Ishikawa (cell line): ENCODE measurements around the gene MAL.

Experiments
- CEBPB ChIP-seq: IDR thresholded peaks from 2 replicates; pipeline ENCODE4 v1.6.1; 2012
- CREB1 ChIP-seq: IDR thresholded peaks from 2 replicates; pipeline ENCODE4 v1.6.1; 2012; ENCODE audit warnings: low read depth
- EGR1 ChIP-seq: IDR thresholded peaks from 2 replicates; pipeline ENCODE4 v1.6.1; 2012
- EP300 ChIP-seq: IDR thresholded peaks from 2 replicates; pipeline ENCODE4 v1.6.1; 2012; ENCODE audit warnings: borderline replicate concordance
- FOXM1 ChIP-seq: IDR thresholded peaks from 2 replicates; pipeline ENCODE4 v1.6.1; 2012; ENCODE audit warnings: low read depth, borderline replicate concordance
- NFIC ChIP-seq: IDR thresholded peaks from 2 replicates; pipeline ENCODE4 v1.6.1; 2012
- RAD21 ChIP-seq: IDR thresholded peaks from 2 replicates; pipeline ENCODE4 v1.6.1; 2012; ENCODE audit warnings: low read depth
- REST ChIP-seq: IDR thresholded peaks from 2 replicates; pipeline ENCODE4 v1.6.1; 2012; ENCODE audit warnings: low read depth, mild to moderate bottlenecking
- TAF1 ChIP-seq: IDR thresholded peaks from 2 replicates; pipeline ENCODE4 v1.6.1; 2012; ENCODE audit warnings: low read depth, mild to moderate bottlenecking
- TCF12 ChIP-seq: IDR thresholded peaks from 2 replicates; pipeline ENCODE4 v1.6.1; 2012; ENCODE audit warnings: low read depth
- TEAD4 ChIP-seq: IDR thresholded peaks from 2 replicates; pipeline ENCODE4 v1.6.1; 2012
- USF1 ChIP-seq: IDR thresholded peaks from 2 replicates; pipeline ENCODE4 v1.6.1; 2012
- YY1 ChIP-seq: IDR thresholded peaks from 2 replicates; pipeline ENCODE4 v1.6.1; 2012; ENCODE audit warnings: low read depth
- ZBTB7A ChIP-seq: IDR thresholded peaks from 2 replicates; pipeline ENCODE4 v1.6.1; 2012; ENCODE audit warnings: low read depth

MAL gene

GRCh38 chr2:95059656-95060370 is 34.3 kb downstream of the MAL start:
- TF ChIP-seq ZBTB7A: no peak
- 0 out of 2 replicates have a peak, but pooled peaks have one; percentile 14 for TF ChIP-seq TEAD4
- no peak for TF ChIP-seq CREB1
- TF ChIP-seq TAF1: no peak
- TF ChIP-seq YY1: no peak
- TF ChIP-seq REST: no peak
- no peak for TF ChIP-seq NFIC

- TF ChIP-seq CEBPB (no peak), TCF12 (no peak), EP300 (no peak), TEAD4 (no peak), ZBTB7A (no peak), RAD21 (no peak), EGR1 (no peak), FOXM1 (no peak), USF1 (no peak), NFIC (no peak), REST (no peak), YY1 (no peak), CREB1 (no peak)
These were observed 35.1 kb downstream of the MAL start for GRCh38 chr2:95060446-95061118.

GRCh38 chr2:95061119-95061512 is 35.6 kb downstream of the MAL start:
- no peak for TF ChIP-seq TEAD4
- no peak for TF ChIP-seq ZBTB7A
- TF ChIP-seq CREB1: no peak
- no peak for TF ChIP-seq NFIC

- no peak for TF ChIP-seq CEBPB
These were observed 36.2 kb downstream of the MAL start for GRCh38 chr2:95061601-95062183.

GRCh38 chr2:95062242-95063085 is 37.0 kb downstream of the MAL start:
- no peak for TF ChIP-seq TCF12
- TF ChIP-seq TEAD4: no peak
- no peak for TF ChIP-seq USF1
- TF ChIP-seq CREB1: no peak
- no peak for TF ChIP-seq YY1
- no peak for TF ChIP-seq FOXM1
- TF ChIP-seq REST: no peak
- no peak for TF ChIP-seq RAD21
- no peak for TF ChIP-seq EGR1
- TF ChIP-seq TAF1: no peak
- no peak for TF ChIP-seq EP300
